GM12891 (cell line): ENCODE data around the gene GNAO1.

Experiments used
- POLR2A ChIP-seq: IDR thresholded peaks from 2 replicates; pipeline ENCODE4 v1.6.1; 2011; ENCODE audit warnings: low read depth, low read length, control low read depth
- POLR2AphosphoS5 ChIP-seq: IDR thresholded peaks from 2 replicates; pipeline ENCODE4 v1.6.1; 2011; ENCODE audit warnings: low read depth, low read length, control low read depth
- SPI1 ChIP-seq: IDR thresholded peaks from 2 replicates; pipeline ENCODE4 v1.6.1; 2011; ENCODE audit warnings: low read depth, low read length, control low read depth
- TAF1 ChIP-seq: IDR thresholded peaks from 2 replicates; pipeline ENCODE4 v1.6.1; 2011; ENCODE audit warnings: low read depth, low read length, control low read depth

DNA sequence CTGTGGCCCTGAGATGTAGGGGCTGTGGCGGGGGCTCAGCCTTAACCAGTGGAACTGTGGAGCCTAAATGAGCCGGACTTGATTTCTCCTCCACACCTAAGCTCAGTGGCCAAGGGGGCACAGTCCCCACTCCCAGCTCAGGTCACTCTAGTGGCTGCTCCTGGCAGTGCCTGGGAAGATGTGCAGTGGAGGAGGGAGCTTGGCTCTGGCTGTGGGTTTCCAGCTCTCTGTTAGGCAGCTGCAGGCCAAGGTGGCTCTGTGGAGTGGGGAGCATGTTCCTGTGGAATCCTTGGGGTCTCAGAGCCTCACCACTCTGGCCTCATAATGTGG, 157.8 kb downstream of the GNAO1 start:
- TF ChIP-seq POLR2AphosphoS5: no peak
- TF ChIP-seq POLR2A: no peak
- no peak for TF ChIP-seq TAF1
- TF ChIP-seq SPI1: no peak
